HG03060 (cell line): ENCODE data around the gene AASDHPPT.

Source experiments
- ATAC-seq: cut with Tn5 transposase; IDR thresholded peaks from one replicate; pipeline ENCODE4 v1.9.1; 2021; ENCODE audit warnings: low read depth, moderate number of reproducible peaks; ENCODE audit not compliant: unreplicated experiment

Gene AASDHPPT

GRCh38 chr11:106082096-106082495, 4.6 kb downstream of the AASDHPPT start:
- ATAC-seq: no peak

GRCh38 chr11:106086135-106086534, 8.7 kb downstream of the AASDHPPT start:
- no peak for ATAC-seq

- no peak for ATAC-seq
Measured at GRCh38 chr11:106086850-106087249, 9.4 kb downstream of the AASDHPPT start.

- ATAC-seq: no peak
Measured at GRCh38 chr11:106087815-106088435, 10.5 kb downstream of the AASDHPPT start.

GRCh38 chr11:106088896-106089295, 11.4 kb downstream of the AASDHPPT start:
- ATAC-seq: no peak

GRCh38 chr11:106091480-106092123, 14.1 kb downstream of the AASDHPPT start:
- ATAC-seq: peak; percentile 97

- ATAC-seq: no peak
Measured at GRCh38 chr11:106092446-106092845, 15.0 kb downstream of the AASDHPPT start.

- ATAC-seq: no peak
Measured at GRCh38 chr11:106098893-106099553, 21.6 kb downstream of the AASDHPPT start.

GRCh38 chr11:106101370-106101769, 23.9 kb downstream of the AASDHPPT start:
- ATAC-seq: no peak

- ATAC-seq: no peak
Measured at GRCh38 chr11:106101819-106102218, 24.4 kb downstream of the AASDHPPT start.

GRCh38 chr11:106105986-106106385, 28.5 kb downstream of the AASDHPPT start:
- ATAC-seq: no peak

GRCh38 chr11:106121570-106122320, 44.3 kb downstream of the AASDHPPT start:
- no peak for ATAC-seq

- ATAC-seq: no peak
Measured at GRCh38 chr11:106127604-106128003, 50.1 kb downstream of the AASDHPPT start.

GRCh38 chr11:106128740-106129139, 51.3 kb downstream of the AASDHPPT start:
- ATAC-seq: no peak

GRCh38 chr11:106131998-106132397, 54.5 kb downstream of the AASDHPPT start:
- no peak for ATAC-seq

GRCh38 chr11:106132582-106133354, 55.3 kb downstream of the AASDHPPT start:
- no peak for ATAC-seq

GRCh38 chr11:106133529-106133928, 56.1 kb downstream of the AASDHPPT start:
- no peak for ATAC-seq

- ATAC-seq: no peak
Measured at GRCh38 chr11:106137061-106137460, 59.6 kb downstream of the AASDHPPT start.

GRCh38 chr11:106137758-106138157, 60.3 kb downstream of the AASDHPPT start:
- no peak for ATAC-seq
